ENCODE measurements around the gene IFT52. TPM values are rescaled to one million over a fixed set of nuclear protein-coding genes. Genes with fewer than 3 reads are reported as not detected.
"Not testable (repeated sequence)": the region's sequence is repeated elsewhere in the genome, so short reads cannot be mapped to it uniquely, and the experiment has no call there.

IFT52 gene
- total RNA-seq, 2 experiments from 2014 or later: 14.2 to 15.7 TPM

DNA sequence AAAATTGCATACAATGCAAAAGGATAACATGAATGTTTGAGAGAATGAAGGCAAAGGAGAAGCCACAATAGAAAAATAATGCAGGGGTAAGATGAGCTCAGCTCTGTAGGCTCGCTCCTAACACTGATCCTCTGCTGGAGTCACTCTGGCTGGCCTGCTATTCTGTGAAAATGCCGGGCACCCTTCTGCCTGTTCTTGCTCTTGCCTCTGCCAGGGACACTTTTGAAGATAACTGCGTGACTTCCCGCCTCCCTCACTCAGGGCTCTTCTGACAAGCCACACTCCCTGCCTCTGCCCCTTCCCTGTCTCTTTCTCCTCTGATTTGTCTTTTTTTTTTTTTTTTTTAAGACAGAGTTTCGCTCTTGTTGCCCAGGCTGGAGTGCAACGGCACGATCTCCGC, 40.9 kb downstream of the IFT52 start:
- intact Hi-C loops (cut with micrococcal nuclease): no loop called here
- ChIA-PET CTCF (no interaction called here), POLR2A (no interaction called here)

DNA sequence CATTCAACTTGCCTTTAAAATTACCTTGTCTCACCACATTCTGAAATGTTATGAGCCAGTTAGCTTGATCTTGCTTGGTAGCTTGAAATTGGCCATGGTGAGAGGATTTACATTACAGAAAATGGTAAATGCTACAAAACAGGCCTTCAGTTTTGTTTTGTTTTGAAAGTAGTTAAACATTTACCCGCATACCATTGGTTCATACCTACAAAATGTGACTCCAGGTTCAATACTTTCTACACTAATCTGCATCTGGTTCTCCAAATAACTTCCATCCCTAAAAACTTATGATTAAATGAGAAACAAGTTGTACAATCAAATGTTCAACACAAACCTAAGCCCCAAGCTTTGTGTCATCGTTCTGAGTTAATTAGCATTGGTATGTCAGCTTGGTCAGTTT, 45.7 kb downstream of the IFT52 start:
- Mint-ChIP-seq H3K36me3 (ENCODE audit: low read depth) (peaks cover 22% of the 10 kb centered on the region), H3K27me3 (no peaks in the 10 kb centered on the region)
- CTCF ChIA-PET: interaction anchor here (0.9 kb wide), 2 partner anchors 26 to 187 kb away, joined by 3 to 4 read pairs; no protein-coding TSS in a partner anchor

More for the DNA sequence above, 40.9 kb downstream of the IFT52 start:
- no peaks in the 10 kb centered on the region for H3K9me3 Mint-ChIP-seq
- no peaks in the 10 kb centered on the region for H3K27me3 Mint-ChIP-seq
- no peak overlapping the region for H3K4me3 Mint-ChIP-seq
- TF ChIP-seq, protein P1, sequence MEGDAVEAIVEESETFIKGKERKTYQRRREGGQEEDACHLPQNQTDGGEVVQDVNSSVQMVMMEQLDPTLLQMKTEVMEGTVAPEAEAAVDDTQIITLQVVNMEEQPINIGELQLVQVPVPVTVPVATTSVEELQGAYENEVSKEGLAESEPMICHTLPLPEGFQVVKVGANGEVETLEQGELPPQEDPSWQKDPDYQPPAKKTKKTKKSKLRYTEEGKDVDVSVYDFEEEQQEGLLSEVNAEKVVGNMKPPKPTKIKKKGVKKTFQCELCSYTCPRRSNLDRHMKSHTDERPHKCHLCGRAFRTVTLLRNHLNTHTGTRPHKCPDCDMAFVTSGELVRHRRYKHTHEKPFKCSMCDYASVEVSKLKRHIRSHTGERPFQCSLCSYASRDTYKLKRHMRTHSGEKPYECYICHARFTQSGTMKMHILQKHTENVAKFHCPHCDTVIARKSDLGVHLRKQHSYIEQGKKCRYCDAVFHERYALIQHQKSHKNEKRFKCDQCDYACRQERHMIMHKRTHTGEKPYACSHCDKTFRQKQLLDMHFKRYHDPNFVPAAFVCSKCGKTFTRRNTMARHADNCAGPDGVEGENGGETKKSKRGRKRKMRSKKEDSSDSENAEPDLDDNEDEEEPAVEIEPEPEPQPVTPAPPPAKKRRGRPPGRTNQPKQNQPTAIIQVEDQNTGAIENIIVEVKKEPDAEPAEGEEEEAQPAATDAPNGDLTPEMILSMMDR (IDR thresholded peaks at IDR 0.05): no peak
- ATAC-seq: no peak
- DNase-seq: no peak
- H3K36me3 Mint-ChIP-seq (ENCODE audit: low read depth): peaks cover 12% of the 10 kb centered on the region
- no peak overlapping the region for H3K27ac Mint-ChIP-seq
- H3K4me1 Mint-ChIP-seq (ENCODE audit: low read depth): no peaks in the 10 kb centered on the region

DNA sequence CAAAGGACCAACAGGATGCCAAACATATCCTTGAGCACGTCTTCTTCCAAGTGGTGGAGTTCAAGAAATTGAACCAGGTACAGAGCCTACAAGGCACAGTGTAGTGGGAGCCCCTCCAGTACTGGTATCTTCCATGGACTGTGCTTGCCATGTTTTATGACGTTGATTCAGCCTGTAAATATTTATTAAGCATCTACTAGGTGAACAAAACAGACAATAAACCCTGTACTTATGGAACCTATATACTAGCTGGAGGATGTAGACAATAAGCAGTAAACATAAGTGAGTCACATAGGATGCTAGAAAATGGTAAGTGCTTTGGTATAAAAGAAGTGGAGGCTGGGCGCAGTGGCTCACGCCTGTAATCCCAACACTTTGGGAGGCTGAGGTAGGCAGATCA, 51.8 kb downstream of the IFT52 start:
- Mint-ChIP-seq H3K4me3 (no peak overlapping the region), H3K4me1 (ENCODE audit: low read depth) (no peaks in the 10 kb centered on the region), H3K27me3 (no peaks in the 10 kb centered on the region), H3K9me3 (no peaks in the 10 kb centered on the region), H3K36me3 (ENCODE audit: low read depth) (peaks cover 8% of the 10 kb centered on the region), H3K27ac (no peak overlapping the region)
- intact Hi-C loops (cut with micrococcal nuclease): no loop called here
- POLR2A ChIA-PET: interaction anchor here (0.7 kb wide), 1 partner anchor 256 kb away, joined by 3 read pairs; no protein-coding TSS in a partner anchor
- TF ChIP-seq, protein P1 (IDR thresholded peaks at IDR 0.05): no peak
- CTCF ChIA-PET: no interaction called here
- no peak for DNase-seq
- ATAC-seq: no peak

More for the DNA sequence above, 45.7 kb downstream of the IFT52 start:
- Mint-ChIP-seq H3K9me3 (no peaks in the 10 kb centered on the region), H3K4me1 (ENCODE audit: low read depth) (no peaks in the 10 kb centered on the region), H3K4me3 (no peak overlapping the region), H3K27ac (no peak overlapping the region)
- ATAC-seq: no peak
- intact Hi-C loops (cut with micrococcal nuclease): no loop called here
- TF ChIP-seq, protein P1 (IDR thresholded peaks at IDR 0.05): no peak
- POLR2A ChIA-PET: no interaction called here
- no peak for DNase-seq

DNA sequence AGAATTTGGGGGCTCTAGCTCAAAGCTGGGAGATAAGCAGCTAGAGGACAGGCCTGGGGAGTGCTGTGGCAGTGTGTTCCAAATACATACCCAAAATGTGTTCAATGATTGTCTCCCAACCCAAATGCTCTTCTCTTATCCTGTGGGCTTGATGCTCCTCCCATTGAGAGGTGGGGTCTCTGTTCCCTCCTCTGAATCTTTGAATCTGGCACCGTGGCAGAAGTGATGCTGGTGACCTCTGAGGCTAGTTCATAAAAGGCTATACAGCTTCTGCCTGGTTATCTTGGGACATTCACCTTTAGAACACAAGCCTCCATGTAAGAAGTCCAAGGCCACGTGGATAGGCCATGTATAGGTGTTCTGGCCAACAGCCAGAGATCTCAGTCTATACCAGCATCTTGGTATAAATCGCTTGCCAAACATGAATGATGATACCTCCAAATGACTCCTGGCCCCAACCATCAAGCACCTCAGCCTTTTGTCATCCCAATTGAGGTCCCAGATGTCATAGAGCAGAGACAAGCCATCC, 60.3 kb downstream of the IFT52 start:
- Mint-ChIP-seq H3K27ac (no peak overlapping the region), H3K4me3 (no peak overlapping the region), H3K4me1 (ENCODE audit: low read depth) (no peaks in the 10 kb centered on the region), H3K36me3 (ENCODE audit: low read depth) (no peaks in the 10 kb centered on the region), H3K27me3 (no peaks in the 10 kb centered on the region), H3K9me3 (no peaks in the 10 kb centered on the region)
- intact Hi-C loops (cut with micrococcal nuclease): no loop called here
- TF ChIP-seq, protein P1 (IDR thresholded peaks at IDR 0.05): no peak
- ChIA-PET POLR2A (interaction anchor here (0.8 to 1.1 kb wide), 2 partner anchors 12 to 26 kb away, joined by 3 to 4 read pairs; no protein-coding TSS in a partner anchor), CTCF (no interaction called here)
- ATAC-seq: no peak
- DNase-seq: no peak

DNA sequence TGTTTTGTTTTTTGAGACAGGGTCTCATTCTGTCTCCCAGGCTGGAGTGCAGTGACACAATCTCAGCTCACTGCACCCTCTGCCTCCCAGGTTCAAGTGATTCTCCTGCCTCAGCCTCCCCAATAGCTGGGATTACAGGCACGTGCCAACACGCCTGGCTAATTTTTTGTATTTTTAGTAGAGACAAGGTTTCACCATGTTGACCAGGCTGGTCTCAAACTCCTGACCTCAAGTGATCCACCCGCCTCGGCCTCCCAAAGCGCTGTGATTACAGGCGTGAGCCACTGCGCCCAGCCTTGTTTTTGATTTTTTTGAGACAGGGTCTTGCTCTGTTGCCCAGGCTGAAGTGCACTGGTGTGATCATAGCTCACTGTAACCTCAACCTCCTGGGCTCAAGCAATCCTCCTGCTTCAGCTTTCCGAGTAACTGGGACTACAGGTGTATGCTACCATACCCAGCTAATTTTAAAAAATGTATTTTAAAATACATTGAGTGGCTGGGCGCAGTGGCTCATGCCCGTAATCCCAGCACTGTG, 61.0 kb downstream of the IFT52 start:
- intact Hi-C loops (cut with micrococcal nuclease); H3K36me3 Mint-ChIP-seq (ENCODE audit: low read depth); H3K9me3 Mint-ChIP-seq; H3K27me3 Mint-ChIP-seq; H3K4me1 Mint-ChIP-seq (ENCODE audit: low read depth); CTCF ChIA-PET; ATAC-seq; DNase-seq; H3K4me3 Mint-ChIP-seq; H3K27ac Mint-ChIP-seq: not testable (repeated sequence)
- POLR2A ChIA-PET: interaction anchor here (0.8 to 1.1 kb wide), 2 partner anchors 12 to 25 kb away, joined by 3 to 4 read pairs; no protein-coding TSS in a partner anchor
